PC-3 (cell line): Measurements from ENCODE around the gene LMAN2. TPM values are rescaled to one million over a fixed set of nuclear protein-coding genes. Genes with fewer than 3 reads are reported as not detected.
A peak's percentile ranks its signal among the peaks of the same experiment; 100 is the strongest.

ENCODE experiments used
- ATAC-seq: fragments of 200-7000 bp; cut with Tn5 transposase; 2 replicates; pipeline ENCODE4 v1.9.1; 2020; ENCODE audit warnings: mild to moderate bottlenecking, moderate library complexity
- BruUV-seq: library from RNA; stranded (reverse); fragments of 400-500 nt; replicated peaks from 2 replicates; lab custom pipeline; 2021; lab: Mats Ljungman, UMichigan
- CTCF ChIA-PET: fragments of 300-600 bp; sonication (Branson Sonifier 250); formaldehyde crosslinking; loops from one replicate; lab custom pipeline; 2022; ENCODE audit warnings: antibody characterized with exemption; lab: Charles Lee
- POLR2A ChIA-PET: fragments of 300-600 bp; sonication (Branson Sonifier 250); formaldehyde crosslinking; loops from one replicate; lab custom pipeline; 2022; ENCODE audit warnings: antibody characterized with exemption; ENCODE audit not compliant: unreplicated experiment; lab: Charles Lee
- DNase-seq: peaks from one replicate; pipeline ENCODE4 v3.0.0-alpha.2; 2015
- H2AFZ ChIP-seq: fragments of 300-600 bp; sonication (generic); 2 replicates; pipeline ENCODE4 v1.6.0; 2016; ENCODE audit warnings: antibody characterized with exemption, low read length
- H3F3A ChIP-seq: fragments of 300-600 bp; sonication (generic); one replicate; pipeline ENCODE4 v1.6.0; 2017; ENCODE audit warnings: antibody characterized with exemption, low read length, control low read depth, mild to moderate bottlenecking; ENCODE audit not compliant: unreplicated experiment
- H3K27ac ChIP-seq: fragments of 300-600 bp; sonication (generic); 2 replicates; pipeline ENCODE4 v1.5.1; 2016; ENCODE audit warnings: mild to moderate bottlenecking, low read length
- H3K27me3 ChIP-seq: fragments of 300-600 bp; sonication (generic); 2 replicates; pipeline ENCODE4 v1.6.1; 2016; ENCODE audit warnings: low read length, mixed read lengths
- H3K36me3 ChIP-seq: fragments of 300-600 bp; sonication (generic); 2 replicates; pipeline ENCODE4 v1.6.1; 2016; ENCODE audit warnings: low read depth, mixed run types, low read length, mixed read lengths
- H3K4me1 ChIP-seq: fragments of 300-600 bp; sonication (generic); 2 replicates; pipeline ENCODE4 v1.5.1; 2016; ENCODE audit warnings: low read length; ENCODE audit not compliant: insufficient read depth
- H3K4me2 ChIP-seq: fragments of 300-600 bp; sonication (generic); 2 replicates; pipeline ENCODE4 v1.6.0; 2016; ENCODE audit warnings: low read length
- H3K4me3 ChIP-seq: fragments of 300-600 bp; sonication (generic); 2 replicates; pipeline ENCODE4 v1.5.1; 2016; ENCODE audit warnings: mild to moderate bottlenecking, low read length, mixed read lengths
- H3K79me2 ChIP-seq: fragments of 300-600 bp; sonication (generic); 2 replicates; pipeline ENCODE4 v1.6.1; 2017; ENCODE audit warnings: low read length, mixed read lengths
- H3K9ac ChIP-seq: fragments of 300-600 bp; sonication (generic); 2 replicates; pipeline ENCODE4 v1.6.0; 2016; ENCODE audit warnings: mild to moderate bottlenecking, low read length
- H3K9me2 ChIP-seq: fragments of 300-600 bp; sonication (generic); replicated peaks from 2 replicates; pipeline ENCODE4 v1.6.1; 2016; ENCODE audit warnings: mixed run types, low read length, mixed read lengths
- H3K9me3 ChIP-seq: fragments of 300-600 bp; sonication (generic); 2 replicates; pipeline ENCODE4 v1.6.1; 2016; ENCODE audit warnings: low read length, mixed read lengths
- H4K20me1 ChIP-seq: fragments of 300-600 bp; sonication (generic); 2 replicates; pipeline ENCODE4 v1.6.1; 2016; ENCODE audit warnings: low read length, mixed read lengths
- CTCF ChIP-seq: fragments of 300-600 bp; sonication (generic); conservative IDR thresholded peaks from 2 replicates; pipeline ENCODE4 v1.5.1; 2017; ENCODE audit warnings: antibody characterized with exemption, low read depth, mild to moderate bottlenecking, low read length
- EZH2 ChIP-seq: fragments of 300-600 bp; sonication (generic); IDR thresholded peaks from one replicate; pipeline ENCODE4 v1.6.1; 2017; ENCODE audit warnings: antibody characterized with exemption, mild to moderate bottlenecking, low read length; ENCODE audit not compliant: unreplicated experiment
- EZH2phosphoT487 ChIP-seq: fragments of 300-600 bp; sonication (generic); IDR thresholded peaks from 2 replicates; pipeline ENCODE4 v1.6.1; 2018; ENCODE audit warnings: mild to moderate bottlenecking, antibody characterized with exemption, low read length, borderline replicate concordance
- intact Hi-C: fragments of 100-400 bp; cut with micrococcal nuclease; formaldehyde crosslinking; loops from 2 replicates; pipeline ENCODE4 v1.9.0; 2023
- total RNA-seq: library from RNA; depleted of rRNA; stranded (reverse); fragments of >200 nt; gene quantifications from 2 replicates; pipeline ENCODE4 v1.2.3, GENCODE V29; 2014

The LMAN2 gene
- total RNA-seq, 1 experiment from 2014 or later: 310 TPM

- ChIA-PET CTCF (interaction anchor here (0.8 to 2.3 kb wide), 5 partner anchors 14 to 64 kb away, joined by 3 to 35 read pairs (median 6); no protein-coding TSS in a partner anchor), POLR2A (no interaction called here)
- DNase-seq (no peak), ATAC-seq (no peak)
- Histone ChIP-seq H4K20me1 (no peaks in the 10 kb centered on the region), H3K4me1 (peaks cover 27% of the 10 kb centered on the region), H3K27me3 (no peaks in the 10 kb centered on the region), H3K9me3 (no peaks in the 10 kb centered on the region), H3K9me2 (no peaks in the 10 kb centered on the region), H3K9ac (peak overlapping the region; percentile 53), H3K4me2 (peak overlapping the region; percentile 72), H3K79me2 (no peaks in the 10 kb centered on the region), H2AFZ (no peak overlapping the region), H3K27ac (peak overlapping the region; percentile 95), H3K4me3 (peak overlapping the region; percentile 18; the same call in 1 of the 2 replicates), H3K36me3 (no peaks in the 10 kb centered on the region), H3F3A (no peaks in the 10 kb centered on the region)
- BruUV-seq: no TSS peak
- intact Hi-C loops: no loop called here
- TF ChIP-seq CTCF (no peak), EZH2phosphoT487 (no peak), EZH2 (no peak)
These were observed 37.1 kb upstream of the LMAN2 start for GRCh38 chr5:177388521-177389052.

GRCh38 chr5:177387405-177387804, 35.9 kb upstream of the LMAN2 start:
- intact Hi-C loops: no loop called here
- TF ChIP-seq EZH2 (no peak), CTCF (no peak), EZH2phosphoT487 (no peak)
- Histone ChIP-seq H3K36me3 (no peaks in the 10 kb centered on the region), H4K20me1 (no peaks in the 10 kb centered on the region), H3K27ac (no peak overlapping the region), H2AFZ (no peak overlapping the region), H3F3A (no peaks in the 10 kb centered on the region), H3K79me2 (no peaks in the 10 kb centered on the region), H3K27me3 (no peaks in the 10 kb centered on the region), H3K4me3 (no peak overlapping the region), H3K9ac (no peak overlapping the region), H3K4me2 (no peak overlapping the region), H3K4me1 (peaks cover 27% of the 10 kb centered on the region), H3K9me3 (no peaks in the 10 kb centered on the region), H3K9me2 (no peaks in the 10 kb centered on the region)
- ChIA-PET CTCF (no interaction called here), POLR2A (no interaction called here)
- BruUV-seq: no TSS peak
- DNase-seq (no peak), ATAC-seq (no peak)

GRCh38 chr5:177386542-177386941, 35.1 kb upstream of the LMAN2 start:
- no peak overlapping the region for H3K4me3 ChIP-seq
- peaks cover 27% of the 10 kb centered on the region for H3K4me1 ChIP-seq
- H3K9me2 ChIP-seq: no peaks in the 10 kb centered on the region
- CTCF ChIA-PET: no interaction called here
- no peaks in the 10 kb centered on the region for H3K36me3 ChIP-seq
- no peak overlapping the region for H3K27ac ChIP-seq
- no peaks in the 10 kb centered on the region for H3K27me3 ChIP-seq
- POLR2A ChIA-PET: no interaction called here
- no peak overlapping the region for H2AFZ ChIP-seq
- no TSS peak for BruUV-seq
- TF ChIP-seq EZH2phosphoT487 (no peak), EZH2 (no peak), CTCF (no peak)
- DNase-seq (no peak), ATAC-seq (no peak)
- intact Hi-C loops: no loop called here
- H4K20me1 ChIP-seq: no peaks in the 10 kb centered on the region
- H3K9me3 ChIP-seq: no peaks in the 10 kb centered on the region
- H3K79me2 ChIP-seq: no peaks in the 10 kb centered on the region
- no peak overlapping the region for H3K9ac ChIP-seq
- no peak overlapping the region for H3K4me2 ChIP-seq
- no peaks in the 10 kb centered on the region for H3F3A ChIP-seq
